HEK293 (cell line): Measurements from ENCODE around the gene ZNF726.

Experiments
- CTCF ChIA-PET: fragments of 350-600 bp; formaldehyde crosslinking; extraction: SDS; loops from one replicate; lab custom pipeline; 2021; ENCODE audit warnings: antibody characterized with exemption; lab: Yijun Ruan, JAX
- POLR2A ChIA-PET: fragments of 300-600 bp; formaldehyde crosslinking; extraction: SDS; loops from one replicate; lab custom pipeline; 2020; ENCODE audit warnings: antibody characterized with exemption, inconsistent platforms; lab: Yijun Ruan, JAX
- H3K27ac ChIP-seq: fragments of 200-500 bp; sonication (Bioruptor generic); 2 replicates; pipeline ENCODE4 v1.5.1; 2014; ENCODE audit warnings: low read depth, low read length, control low read depth, inconsistent platforms; ENCODE audit errors: extremely low read depth
- H3K36me3 ChIP-seq, 2 experiments: fragments of 200-500 bp in 1 of 2; sonication (Bioruptor generic) in 1 of 2; 1 replicate in 1 of 2; 2 replicates in 1 of 2; pipeline ENCODE4 v1.5.1; 2014 to 2017; ENCODE audit warnings: inconsistent platforms in 2 of 2, low read length in 2 of 2; ENCODE audit not compliant: control insufficient read depth in 2 of 2, insufficient read depth in 1 of 2
- H3K4me1 ChIP-seq: fragments of 200-500 bp; sonication (Bioruptor generic); 2 replicates; pipeline ENCODE4 v1.5.1; 2014; ENCODE audit warnings: mild to moderate bottlenecking, low read length, inconsistent platforms; ENCODE audit not compliant: control insufficient read depth, insufficient read depth
- H3K4me3 ChIP-seq: 2 replicates; pipeline ENCODE4 v1.5.1; 2011; ENCODE audit warnings: low read depth, mild to moderate bottlenecking, control low read depth, low read length, moderate library complexity
- H3K9me3 ChIP-seq: fragments of 200-500 bp; sonication (Bioruptor generic); 2 replicates; pipeline ENCODE4 v1.5.1; 2014; ENCODE audit warnings: low read depth, low read length, inconsistent platforms; ENCODE audit not compliant: control insufficient read depth, insufficient read depth
- BCL11B ChIP-seq: fragments of 450-650 bp; formaldehyde crosslinking; IDR thresholded peaks from 2 replicates; pipeline ENCODE4 v1.5.1; 2016; ENCODE audit warnings: low read depth, missing biosample characterization, missing genetic modification characterization
- GLIS1 ChIP-seq: fragments of 450-650 bp; formaldehyde crosslinking; IDR thresholded peaks from 2 replicates; pipeline ENCODE4 v1.5.1; 2016; ENCODE audit warnings: missing biosample characterization, missing genetic modification characterization
- MEIS1 ChIP-seq: sonication (generic); formaldehyde crosslinking; IDR thresholded peaks from 2 replicates; pipeline ENCODE4 v1.8.1; 2022; ENCODE audit warnings: missing genetic modification reagents, mild to moderate bottlenecking, borderline replicate concordance
- MYNN ChIP-seq: fragments of 450-650 bp; formaldehyde crosslinking; IDR thresholded peaks from 2 replicates; pipeline ENCODE4 v1.5.1; 2016; ENCODE audit warnings: missing biosample characterization, missing genetic modification characterization, borderline replicate concordance
- ZNF132 ChIP-seq: fragments of 450-650 bp; formaldehyde crosslinking; IDR thresholded peaks from 2 replicates; pipeline ENCODE4 v1.5.1; 2017; ENCODE audit warnings: missing biosample characterization, missing genetic modification characterization, borderline replicate concordance
- ZNF23 ChIP-seq: fragments of 450-650 bp; formaldehyde crosslinking; IDR thresholded peaks from 2 replicates; pipeline ENCODE4 v1.5.1; 2016; ENCODE audit warnings: missing biosample characterization, missing genetic modification characterization, borderline replicate concordance
- ZNF335 ChIP-seq: fragments of 450-650 bp; formaldehyde crosslinking; conservative IDR thresholded peaks from 2 replicates; pipeline ENCODE4 v1.5.1; 2016; ENCODE audit warnings: missing biosample characterization, missing genetic modification characterization
- ZNF510 ChIP-seq: fragments of 450-650 bp; formaldehyde crosslinking; IDR thresholded peaks from 2 replicates; pipeline ENCODE4 v1.5.1; 2018; ENCODE audit warnings: mild to moderate bottlenecking, missing genetic modification characterization, missing biosample characterization; ENCODE audit not compliant: insufficient replicate concordance
- ZNF521 ChIP-seq: fragments of 450-650 bp; formaldehyde crosslinking; IDR thresholded peaks from 2 replicates; pipeline ENCODE4 v1.5.1; 2017; ENCODE audit warnings: missing biosample characterization, mild to moderate bottlenecking, missing genetic modification characterization
- ZNF654 ChIP-seq: fragments of 450-650 bp; formaldehyde crosslinking; IDR thresholded peaks from 2 replicates; pipeline ENCODE4 v1.5.1; 2016; ENCODE audit warnings: low read depth, missing biosample characterization, missing genetic modification characterization
- ZNF707 ChIP-seq: fragments of 450-650 bp; formaldehyde crosslinking; IDR thresholded peaks from 2 replicates; pipeline ENCODE4 v1.5.1; 2016; ENCODE audit warnings: missing biosample characterization, missing genetic modification characterization
- ZNF747 ChIP-seq: fragments of 450-650 bp; formaldehyde crosslinking; IDR thresholded peaks from 2 replicates; pipeline ENCODE4 v1.5.1; 2016; ENCODE audit warnings: missing biosample characterization, missing genetic modification characterization
- ZNF768 ChIP-seq: fragments of 450-650 bp; formaldehyde crosslinking; IDR thresholded peaks from 2 replicates; pipeline ENCODE4 v1.5.1; 2018; ENCODE audit warnings: missing biosample characterization, mild to moderate bottlenecking, missing genetic modification characterization
- ZNF843 ChIP-seq: fragments of 450-650 bp; formaldehyde crosslinking; IDR thresholded peaks from 2 replicates; pipeline ENCODE4 v1.5.1; 2016; ENCODE audit warnings: missing biosample characterization, missing genetic modification characterization
- TF ChIP-seq, protein P1 (sequence below): fragments of 450-650 bp; formaldehyde crosslinking; IDR thresholded peaks from 2 replicates; pipeline ENCODE4 v1.5.1; 2016; ENCODE audit warnings: missing biosample characterization, missing genetic modification characterization
- TF ChIP-seq, protein P2 (sequence below): fragments of 450-650 bp; formaldehyde crosslinking; IDR thresholded peaks from 2 replicates; pipeline ENCODE4 v1.5.1; 2016; ENCODE audit warnings: missing biosample characterization, missing genetic modification characterization, low read depth
- TF ChIP-seq, protein P3 (sequence below): fragments of 450-650 bp; formaldehyde crosslinking; IDR thresholded peaks from 2 replicates; pipeline ENCODE4 v1.5.0; 2017; ENCODE audit warnings: missing biosample characterization, missing genetic modification characterization, borderline replicate concordance
- TF ChIP-seq, protein P4 (sequence below): fragments of 450-650 bp; formaldehyde crosslinking; IDR thresholded peaks from 2 replicates; pipeline ENCODE4 v1.5.1; 2016; ENCODE audit warnings: missing biosample characterization, missing genetic modification characterization
- TF ChIP-seq, protein P5 (sequence below): fragments of 450-650 bp; formaldehyde crosslinking; IDR thresholded peaks from 2 replicates; pipeline ENCODE4 v1.5.1; 2016; ENCODE audit warnings: missing biosample characterization, missing genetic modification characterization

ZNF726 gene

DNA sequence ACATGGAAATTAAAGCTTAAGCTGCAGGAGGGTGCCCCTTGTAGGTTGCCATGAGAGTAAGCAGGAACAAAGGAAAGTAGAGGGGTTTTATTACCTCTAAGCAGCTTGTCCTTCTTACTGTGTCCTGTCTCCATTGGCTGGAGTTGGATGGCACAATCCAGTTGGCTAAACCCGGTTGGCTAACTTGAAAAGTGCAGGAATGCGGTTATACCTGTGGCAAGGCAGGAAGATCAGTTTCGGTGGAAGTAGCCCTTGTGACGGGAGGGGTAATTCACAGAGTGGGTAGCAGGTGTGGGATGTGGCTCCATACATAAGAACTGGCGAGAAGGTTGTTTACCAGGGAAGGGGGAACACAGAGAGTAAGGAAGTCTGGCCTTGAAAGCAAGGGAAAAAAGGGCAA lies 3.2 kb downstream of the ZNF726 start:
- POLR2A ChIA-PET = no interaction called here
- Histone ChIP-seq H3K4me3 (no peak overlapping the region), H3K36me3 (peaks cover 3 to 43% of the 10 kb centered on the region in 2 experiments; a peak in 2 of 3 replicates), H3K9me3 (no peaks in the 10 kb centered on the region), H3K27ac (no peak overlapping the region), H3K4me1 (no peaks in the 10 kb centered on the region)
- CTCF ChIA-PET = no interaction called here
- no peak for TF ChIP-seq GLIS1 (tag by site-specific recombination)
- TF ChIP-seq, protein P1, sequence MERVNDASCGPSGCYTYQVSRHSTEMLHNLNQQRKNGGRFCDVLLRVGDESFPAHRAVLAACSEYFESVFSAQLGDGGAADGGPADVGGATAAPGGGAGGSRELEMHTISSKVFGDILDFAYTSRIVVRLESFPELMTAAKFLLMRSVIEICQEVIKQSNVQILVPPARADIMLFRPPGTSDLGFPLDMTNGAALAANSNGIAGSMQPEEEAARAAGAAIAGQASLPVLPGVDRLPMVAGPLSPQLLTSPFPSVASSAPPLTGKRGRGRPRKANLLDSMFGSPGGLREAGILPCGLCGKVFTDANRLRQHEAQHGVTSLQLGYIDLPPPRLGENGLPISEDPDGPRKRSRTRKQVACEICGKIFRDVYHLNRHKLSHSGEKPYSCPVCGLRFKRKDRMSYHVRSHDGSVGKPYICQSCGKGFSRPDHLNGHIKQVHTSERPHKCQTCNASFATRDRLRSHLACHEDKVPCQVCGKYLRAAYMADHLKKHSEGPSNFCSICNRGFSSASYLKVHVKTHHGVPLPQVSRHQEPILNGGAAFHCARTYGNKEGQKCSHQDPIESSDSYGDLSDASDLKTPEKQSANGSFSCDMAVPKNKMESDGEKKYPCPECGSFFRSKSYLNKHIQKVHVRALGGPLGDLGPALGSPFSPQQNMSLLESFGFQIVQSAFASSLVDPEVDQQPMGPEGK = no peak
- TF ChIP-seq ZNF768 (tag by site-specific recombination) = no peak
- TF ChIP-seq MYNN (tag by site-specific recombination) = no peak
- no peak for TF ChIP-seq ZNF23
- TF ChIP-seq ZNF132 (tag by site-specific recombination) = no peak
- no peak for TF ChIP-seq ZNF843 (tag by site-specific recombination)
- TF ChIP-seq, protein P2, sequence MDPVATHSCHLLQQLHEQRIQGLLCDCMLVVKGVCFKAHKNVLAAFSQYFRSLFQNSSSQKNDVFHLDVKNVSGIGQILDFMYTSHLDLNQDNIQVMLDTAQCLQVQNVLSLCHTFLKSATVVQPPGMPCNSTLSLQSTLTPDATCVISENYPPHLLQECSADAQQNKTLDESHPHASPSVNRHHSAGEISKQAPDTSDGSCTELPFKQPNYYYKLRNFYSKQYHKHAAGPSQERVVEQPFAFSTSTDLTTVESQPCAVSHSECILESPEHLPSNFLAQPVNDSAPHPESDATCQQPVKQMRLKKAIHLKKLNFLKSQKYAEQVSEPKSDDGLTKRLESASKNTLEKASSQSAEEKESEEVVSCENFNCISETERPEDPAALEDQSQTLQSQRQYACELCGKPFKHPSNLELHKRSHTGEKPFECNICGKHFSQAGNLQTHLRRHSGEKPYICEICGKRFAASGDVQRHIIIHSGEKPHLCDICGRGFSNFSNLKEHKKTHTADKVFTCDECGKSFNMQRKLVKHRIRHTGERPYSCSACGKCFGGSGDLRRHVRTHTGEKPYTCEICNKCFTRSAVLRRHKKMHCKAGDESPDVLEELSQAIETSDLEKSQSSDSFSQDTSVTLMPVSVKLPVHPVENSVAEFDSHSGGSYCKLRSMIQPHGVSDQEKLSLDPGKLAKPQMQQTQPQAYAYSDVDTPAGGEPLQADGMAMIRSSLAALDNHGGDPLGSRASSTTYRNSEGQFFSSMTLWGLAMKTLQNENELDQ = no peak
- TF ChIP-seq ZNF510 (tag by site-specific recombination) = no peak
- no peak for TF ChIP-seq ZNF747 (tag by site-specific recombination)

DNA sequence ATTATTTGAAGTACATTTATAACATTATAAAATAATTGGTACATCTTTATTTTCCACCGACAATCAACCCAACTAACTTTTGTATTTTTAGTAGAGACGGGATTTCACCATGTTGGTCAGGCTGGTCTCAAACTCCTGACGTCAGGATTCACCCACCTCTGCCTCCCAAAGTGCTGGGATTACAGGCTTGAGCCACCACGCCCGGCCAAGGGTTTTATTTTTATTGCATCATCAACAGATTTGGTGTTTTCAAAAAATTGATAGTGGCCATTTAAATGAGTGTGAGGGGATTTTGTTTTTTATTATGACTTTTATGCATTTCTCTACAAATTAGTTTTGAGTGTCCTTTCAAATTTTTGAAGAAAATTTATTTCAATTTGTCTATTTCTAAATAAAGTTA lies 10.6 kb downstream of the ZNF726 start:
- Histone ChIP-seq H3K4me1 (no peaks in the 10 kb centered on the region; the same call in 1 of the 2 replicates), H3K9me3 (no peaks in the 10 kb centered on the region; the same call in none of the 2 replicates), H3K27ac (no peak overlapping the region), H3K36me3 (peaks cover 3 to 37% of the 10 kb centered on the region in 2 experiments; a peak in 2 of 3 replicates), H3K4me3 (no peak overlapping the region)
- POLR2A ChIA-PET = no interaction called here
- CTCF ChIA-PET = no interaction called here
- no peak for TF ChIP-seq ZNF335 (tag by site-specific recombination)
- TF ChIP-seq ZNF707 = no peak
- TF ChIP-seq, protein P3, sequence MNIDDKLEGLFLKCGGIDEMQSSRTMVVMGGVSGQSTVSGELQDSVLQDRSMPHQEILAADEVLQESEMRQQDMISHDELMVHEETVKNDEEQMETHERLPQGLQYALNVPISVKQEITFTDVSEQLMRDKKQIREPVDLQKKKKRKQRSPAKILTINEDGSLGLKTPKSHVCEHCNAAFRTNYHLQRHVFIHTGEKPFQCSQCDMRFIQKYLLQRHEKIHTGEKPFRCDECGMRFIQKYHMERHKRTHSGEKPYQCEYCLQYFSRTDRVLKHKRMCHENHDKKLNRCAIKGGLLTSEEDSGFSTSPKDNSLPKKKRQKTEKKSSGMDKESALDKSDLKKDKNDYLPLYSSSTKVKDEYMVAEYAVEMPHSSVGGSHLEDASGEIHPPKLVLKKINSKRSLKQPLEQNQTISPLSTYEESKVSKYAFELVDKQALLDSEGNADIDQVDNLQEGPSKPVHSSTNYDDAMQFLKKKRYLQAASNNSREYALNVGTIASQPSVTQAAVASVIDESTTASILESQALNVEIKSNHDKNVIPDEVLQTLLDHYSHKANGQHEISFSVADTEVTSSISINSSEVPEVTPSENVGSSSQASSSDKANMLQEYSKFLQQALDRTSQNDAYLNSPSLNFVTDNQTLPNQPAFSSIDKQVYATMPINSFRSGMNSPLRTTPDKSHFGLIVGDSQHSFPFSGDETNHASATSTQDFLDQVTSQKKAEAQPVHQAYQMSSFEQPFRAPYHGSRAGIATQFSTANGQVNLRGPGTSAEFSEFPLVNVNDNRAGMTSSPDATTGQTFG (tag by site-specific recombination) = no peak
- TF ChIP-seq ZNF654 = no peak
- TF ChIP-seq, protein P4, sequence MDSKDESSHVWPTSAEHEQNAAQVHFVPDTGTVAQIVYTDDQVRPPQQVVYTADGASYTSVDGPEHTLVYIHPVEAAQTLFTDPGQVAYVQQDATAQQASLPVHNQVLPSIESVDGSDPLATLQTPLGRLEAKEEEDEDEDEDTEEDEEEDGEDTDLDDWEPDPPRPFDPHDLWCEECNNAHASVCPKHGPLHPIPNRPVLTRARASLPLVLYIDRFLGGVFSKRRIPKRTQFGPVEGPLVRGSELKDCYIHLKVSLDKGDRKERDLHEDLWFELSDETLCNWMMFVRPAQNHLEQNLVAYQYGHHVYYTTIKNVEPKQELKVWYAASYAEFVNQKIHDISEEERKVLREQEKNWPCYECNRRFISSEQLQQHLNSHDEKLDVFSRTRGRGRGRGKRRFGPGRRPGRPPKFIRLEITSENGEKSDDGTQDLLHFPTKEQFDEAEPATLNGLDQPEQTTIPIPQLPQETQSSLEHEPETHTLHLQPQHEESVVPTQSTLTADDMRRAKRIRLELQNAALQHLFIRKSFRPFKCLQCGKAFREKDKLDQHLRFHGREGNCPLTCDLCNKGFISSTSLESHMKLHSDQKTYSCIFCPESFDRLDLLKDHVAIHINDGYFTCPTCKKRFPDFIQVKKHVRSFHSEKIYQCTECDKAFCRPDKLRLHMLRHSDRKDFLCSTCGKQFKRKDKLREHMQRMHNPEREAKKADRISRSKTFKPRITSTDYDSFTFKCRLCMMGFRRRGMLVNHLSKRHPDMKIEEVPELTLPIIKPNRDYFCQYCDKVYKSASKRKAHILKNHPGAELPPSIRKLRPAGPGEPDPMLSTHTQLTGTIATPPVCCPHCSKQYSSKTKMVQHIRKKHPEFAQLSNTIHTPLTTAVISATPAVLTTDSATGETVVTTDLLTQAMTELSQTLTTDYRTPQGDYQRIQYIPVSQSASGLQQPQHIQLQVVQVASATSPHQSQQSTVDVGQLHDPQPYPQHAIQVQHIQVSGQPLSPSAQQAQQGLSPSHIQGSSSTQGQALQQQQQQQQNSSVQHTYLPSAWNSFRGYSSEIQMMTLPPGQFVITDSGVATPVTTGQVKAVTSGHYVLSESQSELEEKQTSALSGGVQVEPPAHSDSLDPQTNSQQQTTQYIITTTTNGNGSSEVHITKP (tag by site-specific recombination) = no peak
- TF ChIP-seq BCL11B = no peak
- no peak for TF ChIP-seq MEIS1 (CRISPR knock-in tag)
- TF ChIP-seq, protein P5, sequence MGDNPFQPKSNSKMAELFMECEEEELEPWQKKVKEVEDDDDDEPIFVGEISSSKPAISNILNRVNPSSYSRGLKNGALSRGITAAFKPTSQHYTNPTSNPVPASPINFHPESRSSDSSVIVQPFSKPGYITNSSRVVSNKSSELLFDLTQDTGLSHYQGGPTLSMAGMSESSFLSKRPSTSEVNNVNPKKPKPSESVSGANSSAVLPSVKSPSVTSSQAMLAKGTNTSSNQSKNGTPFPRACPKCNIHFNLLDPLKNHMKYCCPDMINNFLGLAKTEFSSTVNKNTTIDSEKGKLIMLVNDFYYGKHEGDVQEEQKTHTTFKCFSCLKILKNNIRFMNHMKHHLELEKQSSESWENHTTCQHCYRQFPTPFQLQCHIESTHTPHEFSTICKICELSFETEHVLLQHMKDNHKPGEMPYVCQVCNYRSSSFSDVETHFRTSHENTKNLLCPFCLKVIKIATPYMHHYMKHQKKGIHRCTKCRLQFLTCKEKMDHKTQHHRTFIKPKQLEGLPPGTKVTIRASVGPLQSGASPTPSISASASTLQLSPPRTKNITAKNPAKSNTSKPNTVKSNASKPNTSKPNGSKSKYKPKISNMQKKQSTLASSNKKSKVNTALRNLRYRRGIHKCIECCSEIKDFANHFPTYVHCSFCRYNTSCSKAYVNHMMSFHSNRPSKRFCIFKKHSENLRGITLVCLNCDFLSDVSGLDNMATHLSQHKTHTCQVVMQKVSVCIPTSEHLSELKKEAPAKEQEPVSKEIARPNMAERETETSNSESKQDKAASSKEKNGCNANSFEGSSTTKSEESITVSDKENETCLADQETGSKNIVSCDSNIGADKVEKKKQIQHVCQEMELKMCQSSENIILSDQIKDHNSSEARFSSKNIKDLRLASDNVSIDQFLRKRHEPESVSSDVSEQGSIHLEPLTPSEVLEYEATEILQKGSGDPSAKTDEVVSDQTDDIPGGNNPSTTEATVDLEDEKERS (tag by site-specific recombination) = no peak
- no peak for TF ChIP-seq ZNF521 (tag by site-specific recombination)
